Measurements from ENCODE around the gene IFIT2. TPM values are rescaled to one million over a fixed set of nuclear protein-coding genes. Genes with fewer than 3 reads are reported as not detected.

IFIT2 gene
- total RNA-seq, 4 donors from 2014 or later = 3.2 to 5.3 (median 3.8) TPM

DNA sequence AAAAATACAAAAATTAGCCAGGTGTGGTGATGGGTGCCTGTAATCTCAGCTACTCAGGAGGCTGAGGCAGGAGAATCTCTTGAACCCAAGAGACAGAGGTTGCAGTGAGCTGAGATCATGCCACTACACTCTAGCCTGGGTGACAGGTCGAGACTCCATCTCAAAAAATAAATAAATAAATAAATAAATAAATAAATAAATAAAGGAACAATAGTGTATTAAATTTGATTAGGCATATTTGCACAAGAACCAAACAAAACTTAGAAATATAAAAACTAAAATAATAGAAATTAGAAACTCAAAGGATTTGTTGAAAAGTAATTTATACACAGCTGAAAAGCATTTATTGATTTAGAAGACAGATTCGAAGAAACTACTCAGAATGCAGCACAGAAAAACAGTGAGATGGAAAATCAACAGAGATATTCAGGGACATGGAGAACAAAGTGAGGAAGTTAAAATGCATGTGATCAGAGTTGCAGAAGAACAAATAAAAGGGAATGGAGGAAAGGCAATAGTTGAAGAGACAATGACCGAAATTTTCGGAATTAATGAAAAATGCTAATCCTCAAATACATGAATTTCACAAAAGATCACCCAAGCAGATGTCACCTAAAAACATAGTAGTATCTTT, 43.6 kb downstream of the IFIT2 start:
- Histone ChIP-seq H3K36me3 (peaks cover 0 to 8% of the 10 kb centered on the region in 2 donors), H3K27ac (no peak overlapping the region), H3K4me3 (no peak overlapping the region), H3K27me3 (no peaks in the 10 kb centered on the region), H3K4me1 (peaks cover 0 to 38% (median 8%) of the 10 kb centered on the region in 3 donors), H3K9me3 (no peaks in the 10 kb centered on the region)
- no peak for ATAC-seq
- TF ChIP-seq POLR2A (IDR thresholded peaks at IDR 0.05) = no peak
- TF ChIP-seq POLR2AphosphoS5 (IDR thresholded peaks at IDR 0.05) = no peak
- TF ChIP-seq, protein P1, sequence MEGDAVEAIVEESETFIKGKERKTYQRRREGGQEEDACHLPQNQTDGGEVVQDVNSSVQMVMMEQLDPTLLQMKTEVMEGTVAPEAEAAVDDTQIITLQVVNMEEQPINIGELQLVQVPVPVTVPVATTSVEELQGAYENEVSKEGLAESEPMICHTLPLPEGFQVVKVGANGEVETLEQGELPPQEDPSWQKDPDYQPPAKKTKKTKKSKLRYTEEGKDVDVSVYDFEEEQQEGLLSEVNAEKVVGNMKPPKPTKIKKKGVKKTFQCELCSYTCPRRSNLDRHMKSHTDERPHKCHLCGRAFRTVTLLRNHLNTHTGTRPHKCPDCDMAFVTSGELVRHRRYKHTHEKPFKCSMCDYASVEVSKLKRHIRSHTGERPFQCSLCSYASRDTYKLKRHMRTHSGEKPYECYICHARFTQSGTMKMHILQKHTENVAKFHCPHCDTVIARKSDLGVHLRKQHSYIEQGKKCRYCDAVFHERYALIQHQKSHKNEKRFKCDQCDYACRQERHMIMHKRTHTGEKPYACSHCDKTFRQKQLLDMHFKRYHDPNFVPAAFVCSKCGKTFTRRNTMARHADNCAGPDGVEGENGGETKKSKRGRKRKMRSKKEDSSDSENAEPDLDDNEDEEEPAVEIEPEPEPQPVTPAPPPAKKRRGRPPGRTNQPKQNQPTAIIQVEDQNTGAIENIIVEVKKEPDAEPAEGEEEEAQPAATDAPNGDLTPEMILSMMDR (IDR thresholded peaks at IDR 0.05) = no peak
- no peak for TF ChIP-seq EP300 (IDR thresholded peaks at IDR 0.05)
- WGBS, 2 donors (ENCODE audit: low coverage in 1 of 2) = 84 to 90% methylated on average over 3 to 4 of the region's 4 CpGs

DNA sequence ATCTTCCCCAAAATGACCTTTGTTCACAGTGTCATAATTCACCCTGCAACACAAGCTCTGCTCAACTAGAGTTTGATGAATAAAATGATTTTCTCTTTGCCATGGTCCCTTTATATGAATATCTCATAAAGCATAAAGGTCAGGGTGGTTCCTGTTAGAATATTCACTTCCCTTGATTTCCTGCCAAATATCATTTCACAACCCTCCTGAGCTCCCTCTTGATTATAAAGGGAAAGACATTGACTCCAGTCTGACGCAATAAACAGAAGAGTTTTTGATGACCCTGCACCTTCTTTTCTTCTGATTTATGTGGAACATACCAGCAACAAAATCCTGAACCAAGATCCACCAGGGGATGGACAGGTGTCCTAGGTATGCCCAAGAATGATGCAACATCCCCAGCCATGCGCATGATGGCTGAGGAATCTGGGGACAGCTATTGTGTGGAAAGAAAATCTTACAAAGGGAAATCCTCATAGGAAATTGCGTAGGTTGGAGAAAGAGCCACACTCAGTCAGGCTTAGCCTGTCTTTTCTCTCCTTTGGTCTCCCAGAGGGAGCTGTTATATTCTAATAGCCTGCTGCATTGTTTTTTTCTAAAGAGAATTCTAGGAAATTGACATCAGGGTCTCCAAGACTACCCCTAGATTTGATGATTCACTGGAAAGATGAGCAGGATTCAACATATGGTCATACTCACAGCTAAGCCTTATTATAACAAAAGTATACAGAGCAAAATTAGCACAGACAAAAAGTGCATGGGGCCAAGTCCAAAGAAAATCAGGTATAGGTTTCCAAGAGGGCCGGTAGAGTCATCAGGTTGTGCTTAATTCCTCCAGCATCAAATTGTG, 44.8 kb downstream of the IFIT2 start:
- ATAC-seq = peak; percentile 47
- WGBS, 2 donors (ENCODE audit: low coverage in 1 of 2) = 69 to 71% methylated on average over 2 to 4 of the region's 4 CpGs

DNA sequence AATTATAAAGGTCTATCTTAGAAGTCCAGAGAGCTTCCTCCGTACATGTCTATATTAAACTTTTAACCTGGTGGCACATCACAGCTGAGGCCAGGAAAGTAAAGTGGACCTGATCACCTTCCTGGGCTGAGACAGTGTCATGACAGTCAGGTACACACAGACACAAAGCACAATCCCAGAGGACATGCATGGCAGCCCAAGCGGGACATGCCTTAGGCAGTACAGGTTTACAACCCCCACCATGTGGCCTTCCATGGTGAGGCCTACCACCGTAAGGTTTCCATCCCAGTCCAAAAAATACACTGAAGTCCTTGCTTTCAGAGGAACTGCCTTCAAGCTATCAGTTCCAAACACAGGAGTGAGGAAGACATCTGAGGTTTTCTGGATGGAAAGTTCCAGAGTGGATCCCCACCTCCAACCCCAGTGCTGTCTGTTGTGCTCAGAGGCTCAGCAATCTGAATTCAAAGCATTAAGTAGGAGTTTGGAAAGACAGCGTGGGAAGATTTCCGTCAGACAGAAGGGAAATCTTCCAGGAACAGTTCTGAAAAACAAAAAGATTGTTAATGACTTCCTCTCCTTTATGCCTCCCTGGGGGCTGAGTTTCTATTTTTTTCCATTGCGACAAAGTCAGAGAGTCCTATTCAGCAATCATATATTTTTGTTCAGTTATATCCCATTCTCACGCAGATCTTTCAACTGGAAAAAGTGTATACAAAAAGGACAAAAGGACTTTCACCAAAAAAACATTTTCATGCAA, 46.0 kb downstream of the IFIT2 start:
- Histone ChIP-seq H3K4me3 (no peak overlapping the region), H3K27me3 (no peaks in the 10 kb centered on the region), H3K27ac (peak overlapping the region in 3 of 4 donors; percentile 41 to 64 (median 59)), H3K36me3 (no peaks in the 10 kb centered on the region), H3K4me1 (peaks cover 4 to 49% (median 23%) of the 10 kb centered on the region in 3 donors), H3K9me3 (no peaks in the 10 kb centered on the region)
- TF ChIP-seq EP300 (IDR thresholded peaks at IDR 0.05) (no peak), POLR2AphosphoS5 (IDR thresholded peaks at IDR 0.05) (no peak), POLR2A (IDR thresholded peaks at IDR 0.05) (no peak)
- TF ChIP-seq, protein P1 (IDR thresholded peaks at IDR 0.05) = no peak
- no peak for ATAC-seq
- WGBS, 2 donors (ENCODE audit: low coverage in 1 of 2) = 58 to 67% methylated on average over 5 of the region's 7 CpGs

More for the DNA sequence above, 44.8 kb downstream of the IFIT2 start:
- no peaks in the 10 kb centered on the region for H3K27me3 ChIP-seq
- peak overlapping the region in 3 of 4 donors; percentile 16 to 64 (median 59) for H3K27ac ChIP-seq
- H3K4me1 ChIP-seq = peaks cover under 1 to 49% (median 15%) of the 10 kb centered on the region in 3 donors
- TF ChIP-seq, protein P1 (IDR thresholded peaks at IDR 0.05) = no peak
- TF ChIP-seq POLR2AphosphoS5 (IDR thresholded peaks at IDR 0.05) = peak; percentile 7
- no peak overlapping the region for H3K4me3 ChIP-seq
- H3K36me3 ChIP-seq = no peaks in the 10 kb centered on the region
- no peaks in the 10 kb centered on the region for H3K9me3 ChIP-seq

DNA sequence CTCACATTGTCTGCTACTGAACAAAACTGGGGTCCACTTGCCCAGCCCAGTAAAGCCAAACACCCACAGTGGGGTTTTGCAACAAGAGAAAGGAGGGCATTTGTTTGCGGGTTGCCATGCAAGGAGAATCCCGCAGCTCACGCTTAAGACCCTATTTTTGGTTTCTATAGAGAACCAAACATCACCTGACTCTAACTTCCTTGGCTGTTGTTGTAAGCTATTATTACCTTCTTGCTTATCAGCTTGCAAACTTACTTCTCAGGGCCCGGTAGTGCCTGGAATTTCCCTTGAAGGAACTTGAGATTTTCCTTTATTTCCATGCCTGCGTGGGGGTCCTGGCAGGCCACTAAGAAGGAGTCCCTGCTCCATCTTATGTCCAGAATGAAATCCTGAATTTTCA, 46.6 kb downstream of the IFIT2 start:
- no peaks in the 10 kb centered on the region for H3K27me3 ChIP-seq
- H3K4me1 ChIP-seq = peaks cover 4 to 44% (median 23%) of the 10 kb centered on the region in 3 donors
- no peaks in the 10 kb centered on the region for H3K36me3 ChIP-seq
- no peaks in the 10 kb centered on the region for H3K9me3 ChIP-seq
- H3K4me3 ChIP-seq = no peak overlapping the region
- TF ChIP-seq POLR2AphosphoS5 (IDR thresholded peaks at IDR 0.05) (no peak), EP300 (IDR thresholded peaks at IDR 0.05) (no peak), POLR2A (IDR thresholded peaks at IDR 0.05) (no peak)
- TF ChIP-seq, protein P1 (IDR thresholded peaks at IDR 0.05) = no peak
- no peak for ATAC-seq
- WGBS, 2 donors (ENCODE audit: low coverage in 1 of 2) = 68 to 77% methylated on average over 5 of the region's 5 CpGs
- H3K27ac ChIP-seq = peak overlapping the region in 2 of 4 donors; percentile 52 to 59
